AG10803 (cell line): ENCODE data around the gene NANOS2.
A peak's percentile ranks its signal among the peaks of the same experiment; 100 is the strongest.
"Not testable (repeated sequence)": the region's sequence is repeated elsewhere in the genome, so short reads cannot be mapped to it uniquely, and the experiment has no call there.

Experiments used
- DNase-seq: peaks from one replicate; pipeline ENCODE4 v3.0.0; 2010; ENCODE audit warnings: low read depth
- H3K4me3 ChIP-seq: 2 replicates; pipeline ENCODE4 v1.5.1; 2011; ENCODE audit warnings: mild to moderate bottlenecking, low read length, control low read depth
- TF ChIP-seq, protein P1 (sequence below): conservative IDR thresholded peaks from 2 replicates; pipeline ENCODE4 v1.5.1; 2011; ENCODE audit warnings: mild to moderate bottlenecking, low read length, control low read depth, inconsistent platforms

Gene NANOS2

DNA sequence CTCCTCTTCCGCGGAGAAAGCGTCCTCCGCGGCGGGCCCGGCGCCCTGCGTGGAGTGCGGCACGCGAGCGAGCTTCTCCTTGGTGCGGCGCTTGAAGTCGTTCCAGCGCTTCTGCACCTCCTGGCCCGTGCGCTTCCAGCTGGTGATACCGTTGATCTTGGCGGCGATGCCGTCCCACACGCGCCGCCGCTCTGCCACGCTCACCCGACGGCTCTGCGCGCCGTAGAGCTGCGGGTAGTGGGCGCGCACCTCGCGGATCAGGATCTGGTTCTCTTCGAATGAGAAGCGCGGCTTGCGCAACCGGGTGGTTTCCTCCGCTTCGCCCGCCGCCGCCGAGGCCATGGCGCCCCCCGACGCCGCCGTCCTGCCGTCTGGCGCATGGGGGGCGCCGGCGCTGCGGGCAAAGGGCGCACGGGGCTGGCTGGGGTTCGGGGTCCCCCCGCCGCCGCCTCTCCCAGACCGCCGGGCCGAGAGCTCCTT, 13.1 kb downstream of the NANOS2 start:
- H3K4me3 ChIP-seq = peak overlapping the region; percentile 71
- peak; percentile 33 for DNase-seq
- TF ChIP-seq, protein P1, sequence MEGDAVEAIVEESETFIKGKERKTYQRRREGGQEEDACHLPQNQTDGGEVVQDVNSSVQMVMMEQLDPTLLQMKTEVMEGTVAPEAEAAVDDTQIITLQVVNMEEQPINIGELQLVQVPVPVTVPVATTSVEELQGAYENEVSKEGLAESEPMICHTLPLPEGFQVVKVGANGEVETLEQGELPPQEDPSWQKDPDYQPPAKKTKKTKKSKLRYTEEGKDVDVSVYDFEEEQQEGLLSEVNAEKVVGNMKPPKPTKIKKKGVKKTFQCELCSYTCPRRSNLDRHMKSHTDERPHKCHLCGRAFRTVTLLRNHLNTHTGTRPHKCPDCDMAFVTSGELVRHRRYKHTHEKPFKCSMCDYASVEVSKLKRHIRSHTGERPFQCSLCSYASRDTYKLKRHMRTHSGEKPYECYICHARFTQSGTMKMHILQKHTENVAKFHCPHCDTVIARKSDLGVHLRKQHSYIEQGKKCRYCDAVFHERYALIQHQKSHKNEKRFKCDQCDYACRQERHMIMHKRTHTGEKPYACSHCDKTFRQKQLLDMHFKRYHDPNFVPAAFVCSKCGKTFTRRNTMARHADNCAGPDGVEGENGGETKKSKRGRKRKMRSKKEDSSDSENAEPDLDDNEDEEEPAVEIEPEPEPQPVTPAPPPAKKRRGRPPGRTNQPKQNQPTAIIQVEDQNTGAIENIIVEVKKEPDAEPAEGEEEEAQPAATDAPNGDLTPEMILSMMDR = no peak

GRCh38 chr19:45900738-45901431, 13.7 kb downstream of the NANOS2 start:
- peak overlapping the region; percentile 71 for H3K4me3 ChIP-seq
- DNase-seq = no peak
- TF ChIP-seq, protein P1 = no peak

GRCh38 chr19:45899919-45900589, 14.5 kb downstream of the NANOS2 start:
- H3K4me3 ChIP-seq = no peak overlapping the region
- TF ChIP-seq, protein P1 = no peak
- no peak for DNase-seq

DNA sequence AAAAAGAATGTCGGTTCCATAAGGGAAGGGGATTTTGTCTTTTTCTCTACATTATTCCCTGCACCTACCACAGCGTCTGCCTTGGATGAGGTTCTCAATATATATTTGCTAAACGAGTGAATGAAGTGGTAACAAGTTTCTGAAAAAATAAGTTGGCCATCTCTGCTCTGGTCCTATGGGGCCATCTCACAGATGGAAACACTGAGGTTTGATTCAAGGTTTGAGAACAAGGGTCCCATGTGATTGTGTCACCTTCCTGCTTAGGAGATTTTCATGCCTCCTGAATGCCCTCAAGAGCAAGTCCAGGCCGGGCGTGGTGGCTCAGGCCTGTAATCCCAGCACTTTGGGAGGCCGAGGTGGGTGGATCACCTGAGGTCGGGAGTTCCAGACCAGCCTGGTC, 15.3 kb downstream of the NANOS2 start:
- TF ChIP-seq, protein P1 = no peak
- H3K4me3 ChIP-seq = no peak overlapping the region
- DNase-seq = no peak

DNA sequence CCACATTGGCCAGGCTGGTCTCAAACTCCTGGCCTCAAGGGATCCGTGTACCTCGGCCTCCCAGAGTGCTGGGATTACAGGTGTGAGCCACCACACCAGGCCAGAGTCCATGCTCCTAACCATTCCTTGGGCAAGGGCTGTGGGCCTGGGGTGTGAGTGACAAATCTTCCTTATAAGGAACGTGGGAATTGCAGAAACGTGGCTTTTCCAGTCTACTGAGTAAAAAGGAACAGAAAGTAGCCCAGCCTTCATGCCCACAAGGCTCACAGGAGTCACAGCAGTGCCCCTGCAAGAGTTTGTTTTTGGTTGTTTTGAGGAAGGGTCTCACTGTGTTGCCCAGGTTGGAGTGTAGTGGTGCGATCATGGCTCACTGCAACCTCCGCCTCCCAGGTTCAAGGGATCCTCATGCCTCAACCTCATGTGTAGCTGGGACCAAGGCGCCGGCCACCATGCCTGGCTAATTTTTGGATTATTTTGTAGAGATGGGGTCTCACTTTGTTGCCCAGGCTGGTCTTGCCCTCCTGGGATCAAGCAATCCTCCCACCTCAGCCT, 17.2 kb downstream of the NANOS2 start:
- TF ChIP-seq, protein P1 = no peak
- DNase-seq = no peak
- H3K4me3 ChIP-seq = no peak overlapping the region

DNA sequence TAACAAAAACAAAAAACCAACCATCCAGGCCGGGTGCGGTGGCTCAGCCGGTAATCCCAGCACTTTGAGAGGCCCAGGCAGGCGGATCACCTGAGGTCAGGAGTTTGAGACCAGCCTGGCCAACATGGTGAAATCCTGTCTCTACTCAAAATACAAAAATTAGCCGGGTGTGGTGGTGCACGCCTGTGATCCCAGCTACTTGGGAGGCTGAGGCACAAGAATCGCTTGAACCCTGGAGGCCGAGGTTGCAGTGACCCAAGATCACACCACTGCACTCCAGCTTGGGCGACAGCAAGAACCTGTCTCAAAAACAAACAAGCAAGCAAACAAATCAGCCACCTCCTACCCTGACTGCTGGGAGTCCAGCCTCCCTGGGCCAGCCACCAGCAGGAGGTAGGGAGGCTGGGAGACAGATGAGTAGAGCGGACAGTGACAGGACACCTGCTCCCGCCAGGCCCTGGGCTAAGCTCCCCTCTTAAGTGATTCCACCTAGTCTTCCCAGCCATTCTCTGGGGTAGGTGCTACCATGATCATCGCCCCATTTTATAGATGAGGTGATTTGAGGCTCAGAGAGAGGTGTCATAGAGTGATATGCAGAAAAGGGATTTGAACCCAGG, 18.5 kb downstream of the NANOS2 start:
- DNase-seq, H3K4me3 ChIP-seq: not testable (repeated sequence)

GRCh38 chr19:45895519-45895972, 19.0 kb downstream of the NANOS2 start:
- TF ChIP-seq, protein P1 = no peak
- H3K4me3 ChIP-seq = no peak overlapping the region
- no peak for DNase-seq
